Measurements from ENCODE around the gene GPR137B.

- TF ChIP-seq EP300 (conservative IDR thresholded peaks at IDR 0.05; ENCODE audit: poor library complexity, severe bottlenecking), result no peak
- TF ChIP-seq MXI1 (conservative IDR thresholded peaks at IDR 0.05; ENCODE audit: poor library complexity, severe bottlenecking), result no peak
- no peak for TF ChIP-seq EZH2 (IDR thresholded peaks at IDR 0.05; ENCODE audit: borderline replicate concordance, insufficient read depth, low read length, poor library complexity, severe bottlenecking)
- TF ChIP-seq SMC3 (conservative IDR thresholded peaks at IDR 0.05; ENCODE audit: poor library complexity), result no peak
- no peak for TF ChIP-seq CTCF (IDR thresholded peaks at IDR 0.05; ENCODE audit: poor library complexity, severe bottlenecking)
- no peak for TF ChIP-seq POLR2AphosphoS5 (IDR thresholded peaks at IDR 0.05)
- TF ChIP-seq REST (IDR thresholded peaks at IDR 0.05; ENCODE audit: borderline replicate concordance), result no peak
- TF ChIP-seq TAF1 (IDR thresholded peaks at IDR 0.05; ENCODE audit: low read depth), result no peak
Measured at GRCh38 chr1:236150986-236151385, 8.6 kb downstream of the GPR137B start.
